SKM-1 (cell line): ENCODE data around the gene ADAMTS19.
"Not testable (repeated sequence)": the region's sequence is repeated elsewhere in the genome, so short reads cannot be mapped to it uniquely, and the experiment has no call there.

ENCODE experiments used
- DNase-seq: peaks from one replicate; lab custom pipeline; 2025; ENCODE audit not compliant: unreplicated experiment; lab: John Stamatoyannopoulos, UW

The ADAMTS19 gene

DNA sequence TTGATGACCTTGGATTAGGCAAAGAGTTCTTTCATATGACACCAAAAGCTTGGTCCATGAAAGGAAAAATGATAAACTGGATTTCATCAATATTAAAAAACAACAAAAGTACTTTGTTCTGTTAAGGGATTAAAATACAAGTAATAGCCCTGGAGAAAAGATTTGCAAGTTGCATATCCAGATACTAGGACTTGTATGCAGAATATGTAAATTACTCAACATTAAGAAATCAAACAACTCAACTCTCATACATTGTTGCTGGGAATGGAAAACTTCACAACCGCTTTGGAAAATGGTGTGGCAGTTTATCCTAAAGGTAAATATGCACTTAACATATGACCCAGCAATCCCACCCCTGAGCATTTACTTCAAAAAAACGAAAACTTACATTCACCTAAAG lies 112.0 kb downstream of the ADAMTS19 start:
- DNase-seq: no peak

DNA sequence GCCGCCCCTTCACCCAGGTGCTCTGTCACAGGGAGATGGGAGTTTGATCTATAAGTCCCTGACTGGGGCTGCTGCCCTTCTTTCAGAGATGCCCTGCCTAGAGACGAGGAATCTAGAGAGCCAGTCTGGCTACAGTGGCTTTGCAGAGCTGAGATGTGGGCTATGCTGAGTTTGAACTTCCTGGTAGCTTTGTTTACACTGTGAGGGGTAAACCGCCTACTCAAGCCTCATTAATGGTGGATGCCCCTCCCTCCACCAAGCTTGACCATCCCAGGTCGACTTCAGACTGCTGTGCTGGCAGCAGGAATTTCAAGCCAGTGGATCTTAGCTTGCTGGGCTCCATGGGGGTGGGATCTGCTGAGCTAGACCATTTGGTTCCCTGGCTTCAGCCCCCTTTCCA lies 124.4 kb downstream of the ADAMTS19 start:
- DNase-seq: not testable (repeated sequence)

DNA sequence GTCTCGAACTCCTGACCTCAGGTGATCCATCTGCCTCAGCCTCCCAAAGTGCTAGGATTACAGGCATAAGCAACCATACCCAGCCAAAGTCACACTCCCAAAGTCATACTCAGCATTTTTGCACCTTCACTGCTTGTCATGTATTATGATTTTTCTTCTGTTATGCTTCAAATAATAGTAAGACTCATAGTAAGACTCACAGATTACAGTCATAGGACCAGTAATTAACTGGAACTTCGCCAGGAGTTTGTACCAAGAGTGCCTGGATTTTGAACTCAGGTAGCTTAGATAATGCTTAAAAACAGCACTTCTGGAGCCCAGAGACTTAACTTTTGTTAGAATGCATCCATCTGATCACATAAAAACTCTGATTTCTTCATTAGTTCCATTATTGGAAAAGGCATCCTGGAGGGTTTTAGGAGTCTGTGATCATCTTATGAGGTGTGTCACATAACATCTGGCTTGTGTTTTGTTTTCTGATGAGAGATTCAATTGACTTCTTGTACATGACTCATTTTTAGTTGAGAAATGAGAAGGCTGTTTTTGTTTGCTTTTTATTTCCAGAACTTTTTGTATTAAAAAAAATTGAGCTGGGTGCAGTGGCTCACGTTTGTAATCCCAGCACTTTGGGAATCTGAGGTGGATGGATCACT lies 131.5 kb downstream of the ADAMTS19 start:
- no peak for DNase-seq

DNA sequence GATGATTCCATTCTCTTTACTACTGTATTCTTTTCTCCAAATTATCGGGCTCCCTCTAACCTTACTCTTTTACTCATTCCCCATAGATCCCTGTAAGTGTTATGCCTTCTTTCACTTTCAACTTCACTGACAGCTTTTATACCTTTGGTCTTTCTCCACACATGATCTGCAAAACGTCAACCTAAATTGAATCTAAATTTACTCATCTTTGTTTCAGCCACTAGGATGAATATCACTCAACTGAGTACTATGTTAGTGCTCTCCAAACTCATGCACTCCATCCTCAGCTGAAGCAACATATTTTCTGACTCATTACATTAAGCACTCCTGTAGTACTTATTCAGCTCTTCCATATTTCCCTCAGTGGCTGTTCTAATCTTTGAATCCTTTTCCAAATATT lies 133.4 kb downstream of the ADAMTS19 start:
- no peak for DNase-seq

DNA sequence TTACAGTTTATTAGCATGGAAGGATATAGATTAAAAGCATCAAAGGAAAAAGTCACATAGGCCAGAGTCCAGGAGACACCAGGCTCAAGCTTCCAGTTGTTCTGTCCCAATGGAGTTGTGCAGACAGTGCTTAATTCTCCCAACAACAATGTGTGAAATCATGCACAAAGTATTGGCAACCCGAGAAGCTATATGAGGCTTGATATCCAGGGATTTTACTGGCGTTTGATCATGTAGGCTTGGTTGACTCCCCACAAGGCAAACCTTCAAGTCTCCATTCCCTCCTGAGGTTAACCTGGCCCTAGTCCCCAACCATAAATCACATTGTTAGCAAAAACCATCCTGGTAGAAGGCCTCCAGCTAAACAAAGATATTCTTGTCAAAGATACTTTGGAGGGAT lies 141.5 kb downstream of the ADAMTS19 start:
- DNase-seq: no peak

DNA sequence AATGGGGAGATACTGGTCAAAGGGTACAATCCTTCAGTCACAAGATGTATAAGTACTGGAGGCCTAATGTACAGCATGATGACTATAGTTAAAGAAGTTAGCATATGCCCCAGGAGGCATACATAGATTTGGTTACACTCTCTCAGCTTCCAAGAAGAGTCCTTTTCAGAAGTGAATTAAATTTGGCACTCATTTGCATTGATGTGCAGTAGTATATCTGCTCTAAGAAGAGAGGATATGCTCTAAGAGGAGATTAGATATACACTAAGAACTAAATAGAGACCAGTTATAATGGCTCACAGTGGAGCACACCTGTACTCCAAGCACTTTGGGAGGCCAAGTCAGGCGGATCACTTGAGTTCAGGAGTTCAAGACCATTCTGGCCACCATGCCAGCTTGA lies 148.3 kb downstream of the ADAMTS19 start:
- no peak for DNase-seq

DNA sequence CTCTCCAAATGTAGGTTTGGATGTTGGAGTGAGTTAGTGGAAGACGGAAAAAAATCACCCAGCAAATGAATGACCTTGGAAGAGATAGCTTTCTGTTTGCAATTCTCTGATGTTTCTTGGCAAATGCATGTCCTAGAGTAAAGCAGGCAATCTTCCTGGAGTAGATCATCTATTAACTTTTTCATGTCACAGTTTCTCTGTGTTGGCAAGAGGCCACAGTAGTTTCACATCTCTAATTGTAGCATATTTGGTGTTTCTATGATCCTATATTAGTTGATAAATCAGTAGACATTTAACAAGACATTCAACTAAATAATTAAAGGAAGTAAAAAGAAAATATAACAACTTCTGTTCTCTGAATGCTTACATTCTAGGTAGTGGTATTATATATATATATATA lies 149.6 kb downstream of the ADAMTS19 start:
- DNase-seq: no peak

DNA sequence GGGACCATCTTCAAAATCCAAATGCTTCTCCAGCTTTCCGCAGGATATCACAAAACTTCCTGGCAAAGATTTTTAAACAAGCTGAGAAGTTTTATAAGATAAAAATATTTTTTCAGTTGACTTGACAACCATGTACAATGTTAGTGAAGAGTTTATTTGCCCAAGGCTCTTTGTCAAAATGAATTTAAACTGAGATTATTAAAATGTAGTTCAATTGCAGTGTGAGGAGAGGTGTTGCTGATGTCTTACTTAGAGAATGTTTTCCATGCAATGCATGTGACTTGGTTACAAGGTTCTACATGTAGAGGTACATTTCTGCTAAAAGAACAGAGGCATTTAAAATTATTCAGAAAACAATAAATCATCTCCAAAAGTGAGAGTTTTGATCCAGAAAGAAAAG lies 156.4 kb downstream of the ADAMTS19 start:
- no peak for DNase-seq

DNA sequence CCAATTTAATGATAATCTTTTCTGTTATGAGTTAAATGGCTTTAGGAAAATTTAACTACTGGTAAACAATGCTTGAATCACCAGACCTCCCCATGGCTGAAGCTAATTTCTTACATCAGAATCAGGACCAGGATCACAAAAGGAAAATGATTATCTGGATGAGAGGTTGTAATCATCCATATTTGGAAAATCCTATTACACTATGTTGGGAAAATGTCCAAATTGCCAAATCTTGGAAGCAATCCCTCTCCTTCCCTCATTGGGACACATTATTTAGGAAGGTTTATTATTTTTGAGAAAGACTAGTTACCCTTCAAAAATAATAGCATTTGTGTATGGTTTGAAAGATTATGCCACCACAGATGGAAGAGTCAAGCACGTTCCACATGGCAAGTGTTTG lies 157.1 kb downstream of the ADAMTS19 start:
- DNase-seq: no peak

DNA sequence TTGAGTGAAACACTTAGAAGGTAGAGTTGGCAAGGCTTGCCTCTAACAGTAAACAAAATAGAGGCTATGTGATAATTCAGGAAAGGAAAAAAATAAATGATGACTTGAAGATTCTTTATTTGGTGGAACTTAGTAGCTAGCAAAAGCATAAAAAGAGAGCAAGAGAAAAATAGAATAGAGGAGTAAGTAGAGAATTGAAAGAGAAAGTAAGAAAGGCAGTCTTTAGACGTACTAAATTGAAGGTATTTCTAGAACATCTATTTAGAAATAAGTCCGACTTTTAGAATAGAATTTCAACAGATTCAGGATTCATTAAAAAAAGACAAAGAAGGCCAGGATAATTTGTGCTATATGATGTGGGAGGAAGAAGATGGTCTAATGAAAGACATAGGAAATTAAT lies 159.7 kb downstream of the ADAMTS19 start:
- DNase-seq: no peak

DNA sequence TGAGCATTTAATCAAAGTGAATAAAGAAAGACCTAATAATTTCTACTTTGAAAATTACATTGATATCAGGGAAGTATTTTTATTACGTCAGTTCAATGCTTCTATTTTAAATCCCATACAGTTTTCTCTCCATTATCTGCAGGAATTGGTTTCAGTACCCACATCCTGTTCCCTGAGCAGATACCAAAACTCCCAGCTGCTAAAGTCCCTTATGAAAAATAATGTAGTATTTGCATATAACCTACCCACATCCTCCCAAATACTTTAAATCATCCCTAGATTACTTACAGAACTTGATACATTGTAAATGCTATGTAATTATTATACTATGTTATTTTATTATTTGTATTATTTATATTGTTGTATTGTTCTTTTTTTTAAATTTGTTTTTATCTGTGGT lies 162.4 kb downstream of the ADAMTS19 start:
- DNase-seq: no peak

DNA sequence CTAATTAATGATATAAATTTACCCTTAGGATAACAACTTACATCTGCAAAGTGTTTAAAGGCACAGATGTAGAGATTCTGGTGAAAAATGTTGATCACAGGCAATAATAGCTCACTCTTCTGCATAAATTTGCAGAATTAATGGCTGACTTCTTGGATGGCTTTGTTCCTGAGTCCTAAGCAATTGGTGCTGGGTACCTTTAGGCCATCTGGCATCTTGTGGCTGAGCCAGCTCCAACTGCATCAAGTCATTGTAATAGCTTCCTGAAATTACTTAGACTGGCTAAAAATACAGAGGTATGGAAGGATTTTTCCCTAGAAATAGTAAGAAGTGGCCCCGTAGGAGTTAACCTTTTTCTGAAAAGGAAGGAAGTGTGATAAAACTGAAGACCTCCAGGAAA lies 169.5 kb downstream of the ADAMTS19 start:
- DNase-seq: no peak

DNA sequence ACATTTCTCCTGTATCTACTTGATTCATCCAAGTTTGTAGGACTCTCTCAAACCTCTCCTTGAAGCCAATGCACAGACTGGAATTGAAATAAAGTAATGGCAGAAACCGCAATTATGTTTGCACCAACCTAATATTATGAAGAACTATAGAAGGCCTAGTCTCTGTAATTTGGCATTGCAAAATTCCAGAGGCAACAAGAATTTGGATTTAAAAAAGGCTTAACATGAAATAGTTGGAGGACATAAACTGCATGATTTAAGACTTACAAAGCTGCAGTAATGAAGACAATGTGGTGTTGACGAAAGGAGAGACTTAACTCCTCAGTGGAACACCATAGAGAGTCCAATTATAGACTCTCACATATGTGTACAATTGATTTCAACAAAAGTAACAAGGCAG lies 170.0 kb downstream of the ADAMTS19 start:
- DNase-seq: no peak

DNA sequence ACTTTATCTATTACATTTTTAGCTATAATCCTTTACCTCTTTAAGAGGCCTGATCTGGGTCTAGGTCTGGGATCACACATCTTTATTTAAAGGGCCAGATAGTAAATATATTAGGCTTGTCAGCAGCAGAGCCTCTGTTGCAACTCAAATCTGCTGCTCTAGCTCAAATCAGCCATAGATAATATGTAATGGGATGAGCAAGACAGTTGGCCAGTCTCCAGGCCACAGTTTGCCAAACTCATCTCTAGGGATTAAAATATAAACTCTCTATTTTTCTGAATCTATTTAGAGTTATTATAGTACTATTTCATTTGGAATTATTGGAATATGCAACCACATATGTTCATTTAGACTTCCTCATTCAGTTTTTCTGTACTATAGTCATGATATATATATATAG lies 171.9 kb downstream of the ADAMTS19 start:
- DNase-seq: no peak

DNA sequence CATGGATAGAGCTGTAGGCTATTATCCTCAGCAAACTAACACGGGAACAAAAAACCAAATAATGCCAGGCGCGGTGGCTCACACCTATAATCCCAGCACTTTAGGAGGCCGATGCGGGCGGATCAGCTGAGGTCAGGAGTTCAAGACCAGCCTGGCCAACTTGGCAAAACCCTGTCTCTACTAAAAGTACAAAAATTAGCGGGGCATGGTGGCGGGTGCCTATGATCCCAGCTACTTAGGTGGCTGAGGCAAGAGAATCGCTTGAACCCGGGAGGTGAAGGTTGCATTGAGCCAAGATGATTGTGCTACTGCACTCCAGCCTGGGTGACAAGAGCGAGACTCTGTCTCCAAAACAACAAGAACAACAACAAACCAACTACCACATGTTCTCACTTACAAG lies 177.4 kb downstream of the ADAMTS19 start:
- not testable (repeated sequence) for DNase-seq

DNA sequence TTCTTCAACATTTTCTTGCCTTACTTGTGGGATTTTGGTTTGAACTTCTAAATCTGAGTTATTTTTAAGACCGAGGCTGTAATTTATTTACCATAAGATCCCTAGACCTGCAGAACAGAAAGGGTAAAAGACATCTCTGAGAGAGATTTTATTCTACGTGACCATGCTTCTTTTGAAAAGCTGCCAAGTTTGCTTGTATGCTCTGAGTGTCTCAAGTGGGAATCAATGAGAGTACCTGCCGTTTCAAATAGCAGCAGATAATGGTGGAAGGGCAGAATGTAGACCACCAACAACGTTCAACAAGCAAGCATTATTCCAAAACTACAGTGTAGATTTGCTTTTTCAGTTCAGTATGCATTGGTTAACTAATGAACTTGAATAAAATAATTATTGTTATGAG lies 179.2 kb downstream of the ADAMTS19 start:
- no peak for DNase-seq

DNA sequence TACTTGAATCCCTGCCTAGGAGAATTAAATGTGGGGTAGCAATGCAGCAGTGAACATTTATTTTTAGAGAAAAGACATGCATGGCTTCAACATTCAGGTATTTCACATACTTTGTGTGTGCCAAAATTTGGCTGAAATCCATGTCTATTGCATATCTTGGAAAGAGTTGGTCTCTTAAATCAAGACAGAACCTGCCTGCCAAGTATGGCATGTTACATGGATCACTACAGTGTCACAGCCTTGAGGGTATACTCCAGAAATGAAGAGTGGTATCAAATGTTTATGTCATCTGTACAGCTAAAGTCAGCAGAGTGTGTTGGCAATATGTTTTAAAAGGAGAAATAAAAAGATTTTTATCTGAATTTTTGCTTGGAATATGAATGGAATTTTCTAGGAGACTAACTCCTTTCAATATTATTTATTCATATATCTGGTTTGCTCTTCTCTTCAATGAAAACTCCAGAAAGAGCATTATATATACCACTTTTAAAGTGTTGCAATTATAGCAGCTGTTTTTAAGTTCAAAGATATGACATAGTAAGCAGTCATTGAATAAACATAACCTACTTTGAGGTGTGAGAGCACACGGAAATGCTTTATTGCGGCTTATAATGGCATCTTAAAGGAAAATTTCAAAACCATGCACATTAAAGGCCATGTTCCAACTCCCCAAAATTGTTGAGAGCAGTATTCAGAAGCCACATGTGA lies 192.4 kb downstream of the ADAMTS19 start:
- DNase-seq: no peak

DNA sequence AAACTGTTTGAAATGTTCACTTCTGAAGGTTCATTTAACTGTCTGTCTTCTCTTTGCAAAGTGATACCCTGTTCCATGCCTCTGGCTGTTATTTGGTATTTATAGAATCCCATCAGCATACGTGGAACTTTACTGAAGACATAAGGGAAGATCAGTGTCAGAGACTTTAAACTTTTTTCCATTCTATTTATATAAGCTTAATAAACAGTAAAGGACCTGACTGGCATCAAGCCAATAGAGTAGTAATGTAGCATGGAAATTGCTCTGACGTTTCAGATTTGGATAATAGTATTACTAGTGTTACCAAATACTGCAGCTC lies 192.9 kb downstream of the ADAMTS19 start:
- no peak for DNase-seq

DNA sequence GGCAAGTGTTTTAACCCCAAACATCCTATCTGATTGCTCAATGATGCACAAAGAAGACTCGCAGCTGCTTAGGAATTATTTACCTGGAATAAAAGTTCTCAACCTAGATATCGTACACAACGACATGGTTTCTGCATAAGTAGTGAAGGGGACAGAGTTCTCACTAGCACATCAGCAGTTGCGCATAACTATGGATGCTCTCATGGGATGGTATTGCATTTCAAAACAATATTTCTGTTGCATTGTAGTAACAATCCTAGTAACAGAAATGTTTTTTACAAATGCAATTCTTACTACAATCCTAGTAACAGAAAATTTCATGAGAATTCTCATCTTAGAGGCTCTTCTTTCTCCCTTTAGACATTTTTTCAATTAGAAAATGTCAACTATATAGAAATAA lies 193.3 kb downstream of the ADAMTS19 start:
- no peak for DNase-seq

DNA sequence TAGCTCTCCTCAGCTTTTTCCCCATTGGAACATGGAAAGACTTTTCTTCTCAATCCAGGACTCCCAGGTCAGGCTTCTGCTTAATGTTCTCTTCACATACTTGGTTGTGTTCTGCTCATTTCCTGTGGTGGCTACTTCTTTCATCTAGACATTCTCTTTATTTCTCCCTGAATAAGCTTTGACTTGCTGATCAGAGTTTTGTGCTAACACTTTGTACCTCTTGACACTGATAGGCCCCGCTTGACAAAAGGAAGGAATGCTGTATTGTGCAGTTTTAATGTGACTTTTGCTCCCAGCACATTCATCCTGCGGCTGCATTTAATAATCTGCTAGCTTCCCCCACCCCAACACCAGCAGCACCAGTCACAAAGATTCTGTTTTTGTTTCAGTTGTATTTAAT lies 196.9 kb downstream of the ADAMTS19 start:
- no peak for DNase-seq

DNA sequence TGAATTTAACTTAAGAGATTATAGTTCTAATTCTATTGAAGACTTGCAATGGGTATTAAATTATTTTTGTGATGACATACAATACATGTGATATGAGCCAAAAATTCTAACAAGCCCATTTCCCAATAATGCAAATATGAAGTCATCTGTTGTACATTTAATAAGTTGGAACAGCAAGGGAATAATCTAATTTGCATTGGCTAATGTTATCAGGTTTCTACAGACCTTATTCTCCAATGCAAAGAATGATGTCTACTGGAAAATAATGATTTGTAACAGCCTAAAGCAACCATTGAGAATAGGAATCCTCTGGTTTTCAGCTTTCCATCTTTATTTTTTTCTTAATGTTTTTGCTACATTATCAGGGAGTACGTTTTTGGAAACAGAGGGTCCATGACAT lies 198.7 kb downstream of the ADAMTS19 start:
- DNase-seq: no peak

DNA sequence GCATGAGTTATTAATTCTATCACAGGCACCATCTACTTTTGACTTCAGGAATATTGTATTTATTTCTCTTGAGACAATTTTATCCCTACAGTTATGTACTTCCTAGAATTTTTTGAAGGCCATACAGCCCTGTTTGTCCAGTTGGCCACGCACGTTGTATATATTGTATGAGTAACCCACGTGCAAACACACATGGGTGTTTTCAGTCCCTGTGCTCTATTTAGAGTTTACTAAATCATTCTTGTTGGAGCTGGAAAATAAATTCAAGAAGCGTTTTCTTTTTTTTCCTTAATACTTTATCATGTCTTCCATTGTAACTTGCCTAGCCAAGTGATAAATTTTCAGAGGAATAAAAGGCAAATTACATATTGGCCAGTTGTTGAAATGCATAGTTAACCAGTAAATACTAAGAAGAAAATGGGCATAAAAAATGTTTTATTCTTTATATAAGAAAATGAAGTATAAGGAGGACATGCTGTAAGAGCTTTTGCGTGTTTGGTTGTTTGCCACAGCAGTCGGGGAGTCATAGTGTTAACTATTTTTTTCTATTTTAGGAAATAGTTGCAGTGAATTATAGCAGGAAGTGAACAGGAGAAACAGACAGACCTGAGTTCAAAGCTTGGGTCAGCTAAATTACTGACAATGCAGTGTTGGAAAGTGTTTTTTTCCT lies 201.4 kb downstream of the ADAMTS19 start:
- DNase-seq: no peak
